GM19468 (cell line): ENCODE data around the gene SNX5.

Source experiments
- ATAC-seq: cut with Tn5 transposase; IDR thresholded peaks from one replicate; pipeline ENCODE4 v1.9.1; 2021; ENCODE audit warnings: mild to moderate bottlenecking, moderate library complexity, moderate number of reproducible peaks; ENCODE audit not compliant: unreplicated experiment; ENCODE audit errors: extremely low read depth

Gene SNX5

GRCh38 chr20:17925141-17925939, 43.3 kb downstream of the SNX5 start:
- ATAC-seq = no peak

- ATAC-seq = no peak
These were observed 46.8 kb downstream of the SNX5 start for GRCh38 chr20:17921774-17922173.

- ATAC-seq = no peak
These were observed 49.4 kb downstream of the SNX5 start for GRCh38 chr20:17919149-17919548.

GRCh38 chr20:17917832-17918618, 50.6 kb downstream of the SNX5 start:
- no peak for ATAC-seq

GRCh38 chr20:17916433-17916891, 52.1 kb downstream of the SNX5 start:
- no peak for ATAC-seq

GRCh38 chr20:17914957-17915356, 53.6 kb downstream of the SNX5 start:
- no peak for ATAC-seq

GRCh38 chr20:17912916-17913315, 55.7 kb downstream of the SNX5 start:
- no peak for ATAC-seq

GRCh38 chr20:17911927-17912326, 56.7 kb downstream of the SNX5 start:
- no peak for ATAC-seq

GRCh38 chr20:17910828-17911294, 57.7 kb downstream of the SNX5 start:
- ATAC-seq = no peak

- ATAC-seq = no peak
These were observed 58.7 kb downstream of the SNX5 start for GRCh38 chr20:17909869-17910321.

GRCh38 chr20:17905544-17905943, 63.0 kb downstream of the SNX5 start:
- ATAC-seq = no peak

- ATAC-seq = no peak
These were observed 64.6 kb downstream of the SNX5 start for GRCh38 chr20:17904027-17904426.

- no peak for ATAC-seq
These were observed 66.0 kb downstream of the SNX5 start for GRCh38 chr20:17902531-17903083.

GRCh38 chr20:17901971-17902370, 66.6 kb downstream of the SNX5 start:
- ATAC-seq = no peak

- no peak for ATAC-seq
These were observed 70.0 kb downstream of the SNX5 start for GRCh38 chr20:17898548-17898994.

GRCh38 chr20:17897566-17898307, 70.9 kb downstream of the SNX5 start:
- ATAC-seq = no peak

GRCh38 chr20:17896771-17897369, 71.7 kb downstream of the SNX5 start:
- ATAC-seq = no peak

GRCh38 chr20:17896193-17896723, 72.3 kb downstream of the SNX5 start:
- ATAC-seq = no peak

- no peak for ATAC-seq
These were observed 72.9 kb downstream of the SNX5 start for GRCh38 chr20:17895641-17896171.
